Fibroblast of lung (primary cell): Measurements from ENCODE around the gene PCNT.

Source experiments
- CTCF ChIP-seq, 2 donors: IDR thresholded peaks in 1 of 2; conservative IDR thresholded peaks in 1 of 2; 1 replicate in 1 of 2; 2 replicates in 1 of 2; pipeline ENCODE4 v1.5.1; 2011 to 2012; ENCODE audit warnings: low read length in 2 of 2, control low read depth in 1 of 2, inconsistent platforms in 1 of 2, low read depth in 1 of 2, mild to moderate bottlenecking in 1 of 2
- EZH2 ChIP-seq: IDR thresholded peaks from 2 replicates; pipeline ENCODE4 v1.5.1; 2012; ENCODE audit warnings: low read length, control low read depth, mild to moderate bottlenecking; ENCODE audit errors: missing control alignments

GRCh38 chr21:46401186-46401910 lies 77.4 kb downstream of the PCNT start:
- TF ChIP-seq CTCF (conservative IDR thresholded peaks at IDR 0.05 in 1 of 2, IDR thresholded peaks at IDR 0.05 in 1 of 2; ENCODE audit: low read depth in 1 of 2, low read length in 2 of 2) = no peak
- no peak for TF ChIP-seq EZH2
